HG03354 (cell line): ENCODE data around the gene CCDC34.
"Not testable (repeated sequence)": the region's sequence is repeated elsewhere in the genome, so short reads cannot be mapped to it uniquely, and the experiment has no call there.

Source experiments
- ATAC-seq: cut with Tn5 transposase; IDR thresholded peaks from one replicate; pipeline ENCODE4 v1.9.1; 2021; ENCODE audit warnings: mild to moderate bottlenecking; ENCODE audit not compliant: unreplicated experiment, poor library complexity, severe bottlenecking

The CCDC34 gene

GRCh38 chr11:27370374-27370773 lies 7.4 kb upstream of the CCDC34 start:
- ATAC-seq = no peak

GRCh38 chr11:27367881-27368280 lies 4.9 kb upstream of the CCDC34 start:
- no peak for ATAC-seq

- ATAC-seq = no peak
Measured at GRCh38 chr11:27363576-27364117, 632 bp upstream of the CCDC34 start.

- ATAC-seq = no peak
Measured at GRCh38 chr11:27361649-27362431, 1.2 kb downstream of the CCDC34 start.

- ATAC-seq = no peak
Measured at GRCh38 chr11:27358296-27358695, 4.7 kb downstream of the CCDC34 start.

GRCh38 chr11:27357250-27357649 lies 5.8 kb downstream of the CCDC34 start:
- no peak for ATAC-seq

GRCh38 chr11:27356624-27357222 lies 6.3 kb downstream of the CCDC34 start:
- ATAC-seq = no peak

GRCh38 chr11:27355575-27356104 lies 7.4 kb downstream of the CCDC34 start:
- ATAC-seq = no peak

GRCh38 chr11:27354359-27354965 lies 8.6 kb downstream of the CCDC34 start:
- no peak for ATAC-seq

- ATAC-seq = no peak
Measured at GRCh38 chr11:27353593-27354358, 9.2 kb downstream of the CCDC34 start.

- no peak for ATAC-seq
Measured at GRCh38 chr11:27352781-27353180, 10.2 kb downstream of the CCDC34 start.

- ATAC-seq = no peak
Measured at GRCh38 chr11:27350511-27350910, 12.5 kb downstream of the CCDC34 start.

GRCh38 chr11:27349919-27350318 lies 13.1 kb downstream of the CCDC34 start:
- ATAC-seq = no peak

GRCh38 chr11:27348340-27348873 lies 14.6 kb downstream of the CCDC34 start:
- ATAC-seq = no peak

- no peak for ATAC-seq
Measured at GRCh38 chr11:27347359-27348339, 15.4 kb downstream of the CCDC34 start.

GRCh38 chr11:27339941-27340340 lies 23.1 kb downstream of the CCDC34 start:
- ATAC-seq = no peak

GRCh38 chr11:27334764-27335163 lies 28.3 kb downstream of the CCDC34 start:
- ATAC-seq = not testable (repeated sequence)

GRCh38 chr11:27331981-27332380 lies 31.0 kb downstream of the CCDC34 start:
- ATAC-seq = no peak
